A673 (cell line): ENCODE data around the gene SBK3.

ENCODE experiments used
- CTCF ChIP-seq: fragments of 300-800, 200-600 bp; sonication (generic); conservative IDR thresholded peaks from 2 replicates; pipeline ENCODE4 v1.5.1; 2017; ENCODE audit warnings: low read depth, mild to moderate bottlenecking, antibody characterized with exemption, low read length, moderate library complexity, mixed read lengths
- EZH2 ChIP-seq: fragments of 200-600 bp; sonication (generic); IDR thresholded peaks from 2 replicates; pipeline ENCODE4 v1.6.1; 2017; ENCODE audit warnings: borderline replicate concordance, low read depth, mild to moderate bottlenecking, mixed read lengths, antibody characterized with exemption, low read length; ENCODE audit not compliant: poor library complexity, severe bottlenecking

- no peak for TF ChIP-seq CTCF
- TF ChIP-seq EZH2: no peak
Observed at GRCh38 chr19:55529636-55530234, 15.6 kb downstream of the SBK3 start.
